Upper lobe of left lung (tissue), 4 donors: ENCODE data around the gene CYP19A1.

ENCODE experiments used
- CTCF ChIP-seq, 6 experiments: fragments of 450-650 bp in 4 of 6; fragments of 200-600 bp in 2 of 6; sonication (generic) in 2 of 6; IDR thresholded peaks; one replicate each; pipeline ENCODE4 v1.5.1; 2016 to 2019; ENCODE audit warnings: antibody characterized with exemption in 6 of 6
- EP300 ChIP-seq, 4 donors: sonication (generic); formaldehyde crosslinking; IDR thresholded peaks; one replicate each; pipeline ENCODE4 v1.5.1; 2017; ENCODE audit warnings: antibody characterized with exemption in 4 of 4, control low read depth in 2 of 4
- POLR2A ChIP-seq, 4 donors: fragments of 450-650 bp; IDR thresholded peaks; one replicate each; pipeline ENCODE4 v1.5.1; 2016 to 2017; ENCODE audit warnings: antibody characterized with exemption in 4 of 4, mild to moderate bottlenecking in 2 of 4
- POLR2AphosphoS5 ChIP-seq, 2 donors: sonication (generic); formaldehyde crosslinking; IDR thresholded peaks; one replicate each; pipeline ENCODE4 v1.5.1; 2017; ENCODE audit warnings: antibody characterized with exemption in 2 of 2

- TF ChIP-seq CTCF (IDR thresholded peaks at IDR 0.05) (no peak), POLR2A (IDR thresholded peaks at IDR 0.05) (no peak), POLR2AphosphoS5 (IDR thresholded peaks at IDR 0.05) (no peak), EP300 (IDR thresholded peaks at IDR 0.05) (no peak)
Observed at GRCh38 chr15:51270706-51271105, 67.7 kb downstream of the CYP19A1 start.
